ENCODE measurements around the gene MRM2.
"Not testable (repeated sequence)": the region's sequence is repeated elsewhere in the genome, so short reads cannot be mapped to it uniquely, and the experiment has no call there.

The MRM2 gene

DNA sequence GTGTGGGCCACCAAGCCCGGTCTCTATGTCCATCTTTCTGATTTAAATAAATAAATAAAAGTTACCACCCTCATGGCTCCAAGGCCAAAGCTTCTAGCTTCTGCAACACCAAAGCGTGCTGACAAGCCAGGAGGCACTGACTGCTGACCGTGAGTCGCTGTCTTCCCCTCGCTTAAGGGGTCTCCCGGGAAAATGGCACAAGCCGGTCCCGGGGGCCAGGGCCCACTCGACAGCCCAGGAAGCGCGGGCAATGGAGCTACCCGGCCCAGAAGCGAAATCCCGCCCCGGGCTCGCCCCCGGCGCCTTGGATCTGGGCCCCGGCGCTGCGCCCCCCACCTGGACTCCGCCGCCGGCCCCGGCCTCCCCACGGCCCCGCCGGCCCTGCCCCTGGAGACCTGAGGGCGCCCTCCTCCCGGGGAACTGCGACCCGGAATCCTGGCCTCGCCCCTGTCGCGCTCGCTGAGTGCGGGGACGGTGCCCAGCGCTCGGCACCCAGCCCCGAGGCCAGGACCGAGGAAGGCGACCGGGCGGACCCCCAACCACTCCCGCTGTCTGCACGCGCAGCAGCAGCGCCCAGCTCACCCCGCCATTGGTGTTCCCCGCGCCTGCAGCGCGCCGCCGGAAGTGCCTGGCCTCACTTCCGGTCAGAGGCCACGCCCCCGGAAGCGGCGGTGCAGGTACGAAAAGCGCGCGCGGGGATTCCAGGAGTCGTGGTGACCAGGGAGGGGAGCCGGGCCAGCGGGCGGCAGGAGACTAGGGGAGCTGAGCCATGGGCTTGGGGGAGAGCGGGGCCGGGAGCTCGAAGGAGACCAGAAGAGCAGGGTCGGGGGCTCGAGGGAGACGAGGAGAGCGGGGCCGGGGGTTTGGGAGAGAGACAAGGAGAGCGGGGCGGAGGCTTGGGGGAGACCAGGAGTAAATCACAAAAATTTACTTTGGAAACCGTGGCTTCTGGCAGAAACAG lies at the start of gene MRM2, which contains the start of gene NUDT1:
Gene MRM2, minus strand, starts transcription at position 626 of the 961 bp plus-strand sequence. Its CDS starts 36 bp downstream, at position 590.
Gene NUDT1, plus strand, starts transcription at position 647 of the 961 bp plus-strand sequence. CDS start 2,349 bp downstream, outside the sequence.
- peak; percentile 80 to 91 for DNase-seq

- no peak for DNase-seq
Observed at GRCh38 chr7:2290877-2291276, 48.9 kb upstream of the MRM2 start.

GRCh38 chr7:2289621-2290020 lies 47.6 kb upstream of the MRM2 start:
- no peak for DNase-seq

- no peak for DNase-seq
Observed at GRCh38 chr7:2289111-2289586, 47.1 kb upstream of the MRM2 start.

GRCh38 chr7:2288503-2288902 lies 46.5 kb upstream of the MRM2 start:
- no peak for DNase-seq

DNA sequence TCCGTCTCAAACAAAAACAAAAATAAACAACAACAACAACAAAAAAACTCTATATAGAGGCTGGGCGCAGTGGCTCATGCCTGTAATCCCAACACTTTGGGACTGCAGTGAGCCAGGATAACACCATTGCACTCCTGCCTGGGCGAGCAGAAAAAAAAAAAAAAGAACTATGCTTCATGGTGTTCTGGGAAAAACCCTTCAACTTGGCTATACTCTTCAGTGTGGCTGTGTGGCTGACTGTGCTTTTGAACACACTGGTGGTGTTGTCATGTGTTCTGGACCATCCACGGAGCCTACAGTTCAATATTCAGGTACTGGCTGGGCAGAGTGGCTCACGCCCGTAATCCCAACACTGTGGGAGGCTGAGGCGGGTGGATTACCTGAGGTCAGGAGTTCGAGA lies 45.7 kb upstream of the MRM2 start:
- no peak for DNase-seq

GRCh38 chr7:2283074-2283473 lies 41.1 kb upstream of the MRM2 start:
- DNase-seq = no peak

DNA sequence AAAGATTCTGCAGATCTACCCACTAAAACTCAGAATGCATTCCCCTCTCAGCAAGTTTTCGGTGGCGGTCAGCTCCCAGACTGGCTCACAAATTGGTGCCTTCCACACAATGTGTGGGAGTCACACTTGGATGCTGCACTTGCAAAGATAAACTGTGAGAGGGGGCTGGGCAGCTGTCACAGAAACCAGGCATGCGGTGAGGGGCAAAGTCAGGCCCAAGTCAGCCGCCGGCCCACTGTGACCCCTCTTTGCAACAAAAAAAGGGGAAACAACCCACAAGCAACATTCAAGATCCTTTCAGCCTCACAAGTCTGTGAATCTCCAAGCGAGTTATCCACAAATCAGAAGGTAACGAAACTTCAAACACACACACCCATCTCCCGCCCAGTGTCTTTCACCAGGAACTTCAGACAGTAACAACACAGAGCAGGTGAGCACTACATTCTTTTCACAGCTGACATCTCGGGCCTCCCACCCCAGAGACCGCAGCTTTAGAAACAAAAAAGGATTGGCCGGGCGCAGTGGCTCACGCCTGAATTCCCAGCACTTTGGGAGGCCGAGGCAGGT lies 40.3 kb upstream of the MRM2 start:
- DNase-seq = no peak

DNA sequence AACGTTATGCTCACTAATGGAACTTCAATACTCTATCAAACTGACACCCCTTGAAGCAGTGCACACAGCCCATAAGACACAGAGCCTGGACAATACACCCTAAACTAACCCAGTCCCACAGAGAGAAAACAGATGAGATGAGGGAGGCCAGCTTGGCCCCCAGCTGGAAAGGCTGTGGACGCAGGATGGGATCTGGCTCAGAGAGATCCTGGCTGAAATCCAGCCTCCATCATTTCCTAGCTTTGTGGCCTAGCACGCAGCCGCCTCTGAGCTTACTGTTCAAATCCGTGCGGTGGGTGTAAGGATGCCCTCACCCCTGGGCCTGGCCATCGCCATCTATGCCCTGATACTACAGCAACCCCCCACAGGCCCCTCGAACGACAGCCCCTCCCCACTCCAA lies 39.5 kb upstream of the MRM2 start:
- no peak for DNase-seq

GRCh38 chr7:2280424-2280823 lies 38.4 kb upstream of the MRM2 start:
- DNase-seq = no peak

- no peak for DNase-seq
Observed at GRCh38 chr7:2279896-2280295, 37.9 kb upstream of the MRM2 start.

GRCh38 chr7:2278026-2278425 lies 36.0 kb upstream of the MRM2 start:
- DNase-seq = no peak

- DNase-seq = no peak
Observed at GRCh38 chr7:2276107-2276506, 34.1 kb upstream of the MRM2 start.

DNA sequence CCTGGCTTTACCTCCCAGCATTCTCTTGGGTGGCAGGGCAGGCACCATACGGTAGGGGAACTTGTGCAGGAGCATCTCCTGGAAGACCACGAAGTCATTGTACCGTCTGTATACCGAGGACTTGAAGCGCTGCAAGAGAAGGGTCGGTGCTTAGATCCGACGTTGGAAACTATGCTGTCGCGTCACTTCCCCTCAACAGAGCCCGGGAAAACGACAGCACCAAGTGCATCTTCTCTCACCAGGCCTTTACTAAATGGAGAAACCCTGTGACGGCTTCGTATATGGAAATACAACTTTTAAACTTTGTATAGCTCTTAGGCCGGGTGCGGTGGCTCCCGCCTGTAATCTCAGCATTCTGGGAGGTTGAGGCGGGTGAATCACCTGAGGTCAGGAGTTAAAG lies 33.1 kb upstream of the MRM2 start:
- DNase-seq = no peak

- no peak for DNase-seq
Observed at GRCh38 chr7:2274666-2275065, 32.7 kb upstream of the MRM2 start.

DNA sequence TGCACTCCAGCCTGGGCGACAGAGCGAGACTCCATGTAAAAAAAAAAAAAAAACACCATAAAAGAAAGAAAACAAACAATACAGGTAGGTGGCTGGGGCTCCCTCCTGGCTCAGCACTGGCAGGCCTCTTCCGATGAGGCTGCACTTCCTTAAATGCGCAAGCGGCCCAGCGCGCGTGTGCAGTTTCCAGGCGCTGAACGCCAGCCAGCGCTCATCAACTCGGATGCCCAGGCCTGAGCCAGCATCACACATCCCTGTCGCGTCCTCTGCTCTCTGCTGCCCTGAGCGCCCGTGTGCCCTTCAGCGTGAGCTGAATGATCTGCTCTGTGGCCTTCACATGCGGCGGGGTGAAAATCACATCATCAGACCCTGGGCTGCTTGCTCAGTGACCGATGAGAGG lies 31.9 kb upstream of the MRM2 start:
- no peak for DNase-seq

- no peak for DNase-seq
Observed at GRCh38 chr7:2272031-2272430, 30.0 kb upstream of the MRM2 start.

DNA sequence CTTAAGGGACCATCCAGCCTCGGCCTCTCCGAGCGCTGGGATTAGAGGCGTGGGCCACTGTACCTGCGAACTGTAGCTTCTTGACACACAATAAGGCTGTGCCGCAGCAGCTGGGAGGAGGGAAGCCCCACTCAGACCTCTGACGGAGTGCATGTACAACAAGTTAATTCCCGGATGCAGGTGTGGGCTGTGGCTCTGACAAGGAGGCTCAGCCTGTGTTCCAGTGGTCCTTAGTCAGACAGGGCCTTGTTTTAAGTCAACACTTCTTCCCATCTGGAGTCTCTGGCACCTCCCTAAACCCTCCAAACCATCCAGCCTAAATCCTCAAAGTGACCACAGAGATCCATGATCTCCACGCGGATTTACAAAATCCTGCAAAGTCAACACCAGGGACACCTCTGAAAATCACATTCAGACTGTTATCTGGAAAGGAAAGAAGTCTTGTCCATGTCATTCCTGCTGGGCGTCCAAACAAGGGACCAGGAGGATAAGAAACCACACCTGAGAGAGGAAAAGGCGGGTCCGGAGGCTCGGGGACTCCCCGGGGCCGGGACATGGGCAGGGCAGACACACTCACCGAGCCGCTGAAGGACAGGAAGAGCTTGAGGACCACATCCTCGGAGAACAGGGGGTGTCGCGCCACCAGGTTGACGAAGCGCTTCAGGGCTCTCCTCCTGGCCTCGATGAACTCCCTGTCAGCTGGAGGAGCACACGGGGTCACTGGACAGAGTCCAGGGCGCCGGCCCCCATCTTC lies 29.4 kb upstream of the MRM2 start:
- DNase-seq = no peak

DNA sequence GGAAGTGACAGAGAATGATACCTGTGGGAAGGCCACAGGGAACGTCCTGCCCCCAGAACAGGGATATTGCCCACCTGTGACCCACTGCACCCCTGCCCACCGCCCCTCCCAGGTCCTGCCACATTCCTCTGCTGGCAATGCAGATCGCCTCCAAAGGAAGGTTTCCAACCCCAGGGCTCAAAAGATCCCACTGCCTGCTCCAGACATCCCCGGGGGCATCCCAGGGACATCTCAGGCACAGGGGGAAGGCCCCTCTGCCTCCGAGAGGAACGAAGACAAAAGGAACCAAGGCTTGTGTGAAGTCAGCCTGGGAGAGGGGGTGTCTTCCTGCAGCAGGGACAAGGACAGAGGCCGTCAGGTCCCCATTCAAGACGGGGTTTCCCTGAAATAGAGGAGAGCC lies 28.5 kb upstream of the MRM2 start:
- no peak for DNase-seq

GRCh38 chr7:2269991-2270460 lies 28.0 kb upstream of the MRM2 start:
- no peak for DNase-seq

GRCh38 chr7:2269089-2269990 lies 27.3 kb upstream of the MRM2 start:
- not testable (repeated sequence) for DNase-seq

GRCh38 chr7:2266911-2267310 lies 24.9 kb upstream of the MRM2 start:
- no peak for DNase-seq

Measured in SHP77 (cell line).